ENCODE measurements around the gene ZNF48.

DNA sequence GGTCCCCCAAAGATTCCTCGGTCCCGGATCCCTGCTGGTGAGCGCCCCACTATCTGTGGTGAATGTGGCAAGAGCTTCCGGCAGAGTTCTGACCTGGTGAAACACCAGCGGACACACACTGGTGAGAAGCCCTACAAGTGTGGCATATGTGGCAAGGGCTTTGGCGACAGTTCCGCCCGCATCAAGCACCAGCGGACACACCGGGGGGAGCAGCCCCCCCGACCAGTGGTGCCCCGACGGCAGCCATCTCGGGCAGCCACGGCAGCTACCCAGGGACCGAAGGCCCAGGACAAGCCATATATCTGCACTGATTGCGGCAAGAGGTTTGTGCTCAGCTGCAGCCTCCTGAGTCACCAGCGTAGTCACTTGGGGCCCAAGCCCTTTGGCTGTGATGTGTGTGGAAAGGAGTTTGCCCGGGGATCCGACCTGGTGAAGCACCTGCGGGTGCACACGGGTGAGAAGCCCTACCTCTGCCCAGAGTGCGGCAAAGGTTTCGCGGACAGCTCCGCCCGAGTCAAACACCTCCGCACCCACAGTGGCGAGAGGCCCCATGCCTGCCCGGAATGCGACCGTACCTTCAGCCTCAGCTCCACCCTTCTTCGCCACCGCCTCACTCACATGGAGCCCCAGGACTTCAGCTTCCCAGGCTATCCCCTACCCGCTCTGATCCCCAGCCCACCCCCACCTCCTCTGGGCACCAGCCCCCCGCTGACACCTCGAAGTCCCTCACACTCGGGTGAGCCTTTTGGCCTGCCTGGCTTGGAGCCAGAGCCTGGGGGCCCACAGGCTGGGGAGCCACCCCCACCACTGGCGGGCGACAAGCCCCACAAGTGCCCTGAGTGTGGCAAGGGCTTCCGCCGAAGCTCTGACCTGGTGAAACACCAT lies 2.8 kb downstream of the ZNF48 start:
- TF ChIP-seq POLR2A (IDR thresholded peaks at IDR 0.05; ENCODE audit: low read length) = no peak
- TF ChIP-seq GATA1 (IDR thresholded peaks at IDR 0.05; ENCODE audit: low read depth, low read length) = no peak

Data from erythroblast (primary cell).